Heart right ventricle (tissue), 16 donors: Measurements from ENCODE around the gene CYP4F8. TPM values are rescaled to one million over a fixed set of nuclear protein-coding genes. Genes with fewer than 3 reads are reported as not detected.
"Not testable (repeated sequence)": the region's sequence is repeated elsewhere in the genome, so short reads cannot be mapped to it uniquely, and the experiment has no call there.

Source experiments
- ATAC-seq, 8 donors: fragments of 200-7000 bp; cut with Tn5 transposase; one replicate each; pipeline ENCODE4 v1.9.1; 2020; ENCODE audit warnings: mild to moderate bottlenecking in 8 of 8, moderate library complexity in 8 of 8, moderate number of reproducible peaks in 1 of 8
- DNase-seq, 2 donors: peaks; one replicate each; pipeline ENCODE4 v3.0.0-alpha.2; 2020
- H3K27ac ChIP-seq, 10 donors: fragments of 200-600 bp; sonication (generic) in 2 of 10; one replicate each; pipeline versions ENCODE4 v1.5.0 to v1.8.0; 2020 to 2022; ENCODE audit warnings: mild to moderate bottlenecking in 3 of 10
- H3K27me3 ChIP-seq, 7 donors: fragments of 200-600 bp; one replicate each; pipeline ENCODE4 v1.8.0; 2021 to 2022; ENCODE audit warnings: mild to moderate bottlenecking in 2 of 7
- H3K36me3 ChIP-seq, 9 donors: fragments of 200-600 bp; sonication (generic) in 1 of 9; one replicate each; pipeline versions ENCODE4 v1.5.0 to v1.8.0; 2020 to 2022; ENCODE audit warnings: mild to moderate bottlenecking in 2 of 9
- H3K4me1 ChIP-seq, 9 donors: fragments of 200-600 bp; sonication (generic) in 1 of 9; one replicate each; pipeline versions ENCODE4 v1.5.0 to v1.8.0; 2020 to 2022; ENCODE audit warnings: mild to moderate bottlenecking in 4 of 9
- H3K4me3 ChIP-seq, 10 donors: fragments of 200-600 bp; sonication (generic) in 2 of 10; one replicate each; pipeline versions ENCODE4 v1.5.0 to v1.8.0; 2020 to 2022; ENCODE audit warnings: mild to moderate bottlenecking in 7 of 10, moderate library complexity in 2 of 10
- H3K9me3 ChIP-seq, 11 donors: fragments of 200-600 bp in 10 of 11; sonication (generic) in 2 of 11; one replicate each; pipeline versions ENCODE4 v1.5.0 to v1.8.0; 2013 to 2022; ENCODE audit warnings: mild to moderate bottlenecking in 2 of 11, control low read depth in 1 of 11, moderate library complexity in 1 of 11
- WGBS, 2 donors: extraction: QIAGEN DNeasy Blood & Tissue Kit; methylation state at CpG; one replicate each; pipeline ENCODE4 v1.1.7; 2013; ENCODE audit warnings: inconsistent platforms in 1 of 2; 5-methylcytosine and 5-hydroxymethylcytosine counted together
- intact Hi-C, 10 donors: fragments of 100-400 bp; cut with DNase I; formaldehyde crosslinking; loops; one replicate each; pipeline versions ENCODE4 v1.11.1 to v1.14.2; 2022
- polyA plus RNA-seq, 2 donors: library from polyadenylated mRNA; stranded (reverse); fragments of 200-250 nt; gene quantifications; one replicate each; pipeline ENCODE4 v1.2.3, GENCODE V29; 2013
- total RNA-seq, 10 donors: library from RNA; stranded (reverse); fragmentation: NEBNext Ultra II Directional in 3 of 10; extraction: Animal tissue kit (Norgen Biotek cat#: 25700) in 3 of 10; gene quantifications; one replicate each; pipeline versions ENCODE4 v1.2.1 to v1.2.4, GENCODE V29; 2021 to 2023
- TF ChIP-seq, protein P1 (sequence below), 9 donors: fragments of 200-600 bp; sonication (generic) in 2 of 9; IDR thresholded peaks; one replicate each; pipeline versions ENCODE4 v1.5.0 to v1.8.0; 2021 to 2022; ENCODE audit warnings: antibody characterized with exemption in 9 of 9, mild to moderate bottlenecking in 5 of 9, moderate library complexity in 1 of 9
- donor health status: Arrhythmogenic right ventricular cardiomyopathy.
- donor health status: ischemic (EF 13 %, LVEDD 7.1; RV severe dilation, severe dysfunction).
- donor health status: healthy with polysubstance abuse.
- donor health status: DM: no; HTN: yes; CAD: no.
- donor health status: DM: no; HTN: no; CAD: no.
- donor health status: ischemic (EF 25% LVEDD 6.9; RV normal size, moderate dysfunction).
- donor health status: ischemic (EF 25% LVEDD 5.7; RV mildly dilated, moderate dysfunction).
- donor health status: healthy.
- donor health status: DM: yes; HTN: yes; CAD: no.
- donor health status: Ischemic cardiomyopathy.
- donor health status: ischemic (EF 35%, LVEDD 5.7; RV mildly dilated, moderate dysfunction).
- donor health status: nonischemic (EF 11% LVEDD 7.7; RV severe dilation, severe dysfunction).
- donor health status: DM: yes; HTN: yes; CAD: no.
- donor health status: PGD.
- donor health status: ischemic (EF 29% LVEDD 5.4; RV normal size, mild dysfunction).
- donor health status: nonischemic (EF 23%, LVEDD 6.1; RV moderate dilation, normal function).

CYP4F8 gene
- total and polyA plus RNA-seq, 12 donors, result not detected

DNA sequence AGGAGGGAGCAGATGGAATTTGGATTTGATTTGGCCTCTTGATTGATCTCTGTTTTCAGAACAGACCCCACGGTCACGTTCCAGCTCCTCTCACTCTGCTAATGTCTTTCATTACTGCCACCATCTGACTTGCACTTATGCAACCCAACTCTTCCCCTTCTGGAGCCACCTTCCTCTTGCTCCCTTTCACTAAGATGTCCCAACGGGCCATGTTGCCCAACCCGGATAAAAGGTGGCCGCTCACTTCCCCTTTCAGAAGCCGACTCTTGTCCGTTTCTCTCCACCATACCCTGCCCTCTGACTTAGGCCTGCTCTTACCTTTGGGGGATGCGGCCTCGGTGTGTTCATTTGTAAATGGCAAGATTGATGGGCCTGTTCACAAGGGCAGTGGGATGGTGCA is 27.4 kb upstream of the CYP4F8 start:
- peaks cover 0 to 48% (median 30%) of the 10 kb centered on the region in 7 donors for H3K27me3 ChIP-seq

DNA sequence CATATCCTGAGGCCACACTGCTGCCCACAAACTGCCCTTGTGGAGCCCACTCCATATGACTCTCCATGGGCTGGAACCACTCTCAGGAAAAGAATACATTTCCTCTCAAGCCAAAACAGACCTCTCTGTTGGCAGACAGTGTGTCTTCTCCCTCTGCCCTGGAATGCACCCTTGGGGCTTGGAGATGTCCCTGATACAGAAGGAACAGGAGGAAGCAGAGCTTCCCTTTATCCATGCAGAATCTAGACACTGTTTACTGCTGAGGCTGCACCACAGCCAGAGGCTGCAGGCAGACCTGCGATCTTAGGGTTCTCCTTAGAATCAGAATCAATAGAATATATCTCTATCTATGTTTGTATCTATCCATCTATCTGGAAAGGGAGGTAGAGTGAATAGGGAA is 26.8 kb upstream of the CYP4F8 start:
- ATAC-seq (no peak), DNase-seq (no peak)
- intact Hi-C loops, result no loop called here
- Histone ChIP-seq H3K4me1 (peaks cover 0 to 14% (median 0%) of the 10 kb centered on the region in 9 donors), H3K4me3 (no peak overlapping the region), H3K36me3 (no peaks in the 10 kb centered on the region), H3K27ac (no peak overlapping the region), H3K9me3 (no peaks in the 10 kb centered on the region), H3K27me3 (peaks cover 0 to 44% (median 24%) of the 10 kb centered on the region in 7 donors)
- WGBS, 2 donors, result 59 to 85% methylated on average over 1 of the region's 1 CpG
- TF ChIP-seq, protein P1, sequence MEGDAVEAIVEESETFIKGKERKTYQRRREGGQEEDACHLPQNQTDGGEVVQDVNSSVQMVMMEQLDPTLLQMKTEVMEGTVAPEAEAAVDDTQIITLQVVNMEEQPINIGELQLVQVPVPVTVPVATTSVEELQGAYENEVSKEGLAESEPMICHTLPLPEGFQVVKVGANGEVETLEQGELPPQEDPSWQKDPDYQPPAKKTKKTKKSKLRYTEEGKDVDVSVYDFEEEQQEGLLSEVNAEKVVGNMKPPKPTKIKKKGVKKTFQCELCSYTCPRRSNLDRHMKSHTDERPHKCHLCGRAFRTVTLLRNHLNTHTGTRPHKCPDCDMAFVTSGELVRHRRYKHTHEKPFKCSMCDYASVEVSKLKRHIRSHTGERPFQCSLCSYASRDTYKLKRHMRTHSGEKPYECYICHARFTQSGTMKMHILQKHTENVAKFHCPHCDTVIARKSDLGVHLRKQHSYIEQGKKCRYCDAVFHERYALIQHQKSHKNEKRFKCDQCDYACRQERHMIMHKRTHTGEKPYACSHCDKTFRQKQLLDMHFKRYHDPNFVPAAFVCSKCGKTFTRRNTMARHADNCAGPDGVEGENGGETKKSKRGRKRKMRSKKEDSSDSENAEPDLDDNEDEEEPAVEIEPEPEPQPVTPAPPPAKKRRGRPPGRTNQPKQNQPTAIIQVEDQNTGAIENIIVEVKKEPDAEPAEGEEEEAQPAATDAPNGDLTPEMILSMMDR (IDR thresholded peaks at IDR 0.05), result no peak

More for the DNA sequence above, 27.4 kb upstream of the CYP4F8 start:
- WGBS, 2 donors, result 79 to 80% methylated on average over 9 of the region's 9 CpGs
- DNase-seq, result no peak
- Histone ChIP-seq H3K4me1 (peaks cover 0 to 14% (median 0%) of the 10 kb centered on the region in 9 donors), H3K9me3 (no peaks in the 10 kb centered on the region), H3K4me3 (no peak overlapping the region), H3K36me3 (no peaks in the 10 kb centered on the region), H3K27ac (no peak overlapping the region)
- intact Hi-C loops, result no loop called here
- peak in 1 of 8 donors; percentile 32 for ATAC-seq
- TF ChIP-seq, protein P1 (IDR thresholded peaks at IDR 0.05), result no peak

DNA sequence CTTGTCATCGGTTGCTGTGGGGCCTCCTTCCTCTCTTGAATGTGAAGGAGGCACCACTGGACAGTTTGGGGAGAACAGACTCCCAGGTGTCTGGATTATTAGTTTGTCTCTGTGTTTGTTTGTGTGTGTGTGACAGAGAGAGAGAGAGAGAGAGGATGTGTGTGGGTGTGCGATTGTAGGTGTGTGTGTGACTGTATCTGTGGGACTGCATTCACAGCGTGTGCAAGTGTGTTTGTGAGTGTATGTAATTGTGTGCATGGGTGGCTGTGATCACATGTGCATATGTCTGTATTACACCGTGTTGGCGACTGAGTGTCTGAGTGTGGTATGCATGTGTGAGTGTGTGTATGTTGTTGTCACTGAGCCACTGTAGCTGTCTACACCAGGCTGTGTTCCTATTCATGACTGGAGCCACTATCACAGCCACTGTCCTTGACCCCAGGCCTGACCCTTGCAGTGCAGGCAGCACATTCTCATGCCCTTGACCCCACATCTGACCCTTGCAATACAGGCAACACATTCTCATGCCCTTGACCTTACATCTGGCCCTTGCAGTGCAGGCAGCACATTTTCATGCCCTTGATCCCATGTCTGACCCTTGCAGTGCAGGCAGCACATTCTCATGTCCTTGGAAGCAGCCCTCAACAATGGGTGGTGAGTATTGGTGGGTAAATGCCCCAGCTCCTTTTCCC is 25.1 kb upstream of the CYP4F8 start:
- TF ChIP-seq, protein P1 (IDR thresholded peaks at IDR 0.05), result no peak
- DNase-seq (no peak), ATAC-seq (no peak)
- intact Hi-C loops, result no loop called here
- H3K27ac ChIP-seq, result no peak overlapping the region
- H3K27me3 ChIP-seq, result peaks cover 0 to 37% (median 11%) of the 10 kb centered on the region in 7 donors
- no peak overlapping the region for H3K4me3 ChIP-seq
- H3K36me3 ChIP-seq, result no peaks in the 10 kb centered on the region
- 67 to 89% methylated on average over 5 of the region's 5 CpGs for WGBS, 2 donors
- peaks cover 0 to 7% (median 0%) of the 10 kb centered on the region in 9 donors for H3K4me1 ChIP-seq
- no peaks in the 10 kb centered on the region for H3K9me3 ChIP-seq

DNA sequence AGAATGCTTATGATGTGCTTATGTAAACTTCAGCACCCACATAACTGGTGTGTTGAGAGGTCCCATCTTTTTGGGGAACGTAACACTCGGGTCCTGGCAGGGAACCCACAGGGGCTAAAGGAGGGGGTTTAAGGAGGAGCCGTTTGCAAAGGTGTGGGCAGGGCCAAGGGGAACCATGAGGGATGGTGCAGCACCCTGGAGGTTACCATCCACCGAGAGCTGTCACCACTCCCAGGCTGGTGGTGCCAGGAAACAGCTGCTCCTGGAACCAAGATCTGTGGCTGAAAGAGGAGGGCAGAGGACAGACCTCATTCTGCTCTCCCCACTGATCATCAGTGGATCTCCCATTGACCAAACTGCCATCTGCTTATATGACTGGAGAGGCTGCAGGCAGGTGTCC is 23.2 kb upstream of the CYP4F8 start:
- intact Hi-C loops, result no loop called here
- peaks cover 0 to 4% (median 0%) of the 10 kb centered on the region in 11 donors for H3K9me3 ChIP-seq
- 60 to 72% methylated on average over 4 of the region's 4 CpGs for WGBS, 2 donors
- peaks cover 0 to 7% (median 0%) of the 10 kb centered on the region in 9 donors for H3K4me1 ChIP-seq
- H3K27me3 ChIP-seq, result peaks cover 0 to 25% (median 7%) of the 10 kb centered on the region in 7 donors
- DNase-seq, result no peak
- H3K36me3 ChIP-seq, result no peaks in the 10 kb centered on the region
- H3K27ac ChIP-seq, result no peak overlapping the region
- TF ChIP-seq, protein P1 (IDR thresholded peaks at IDR 0.05), result no peak
- ATAC-seq, result no peak
- no peak overlapping the region for H3K4me3 ChIP-seq

DNA sequence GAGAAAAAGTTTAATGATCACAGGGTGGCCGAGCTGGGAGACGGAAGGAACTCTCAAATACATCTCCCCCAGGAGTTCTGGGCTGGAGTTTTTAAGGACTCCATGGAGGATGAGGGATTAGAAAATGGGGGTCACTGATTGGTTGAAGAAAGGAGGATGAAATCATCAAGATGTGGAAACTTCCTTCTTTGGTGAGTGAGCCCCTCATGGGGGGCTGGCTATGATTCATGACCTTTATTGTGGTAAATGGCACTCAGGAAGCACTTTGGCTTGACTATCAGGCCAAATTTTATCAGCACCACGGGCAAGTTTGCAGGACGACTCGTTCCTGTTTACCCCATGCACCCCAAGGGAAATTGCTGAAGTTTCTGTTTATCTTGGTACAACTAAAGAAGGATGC is 22.5 kb upstream of the CYP4F8 start:
- H3K27me3 ChIP-seq, result peaks cover 0 to 19% (median 6%) of the 10 kb centered on the region in 7 donors
- DNase-seq, H3K9me3 ChIP-seq, intact Hi-C loops, H3K4me3 ChIP-seq, H3K36me3 ChIP-seq, H3K27ac ChIP-seq, H3K4me1 ChIP-seq, ATAC-seq: not testable (repeated sequence)
- WGBS, 2 donors, result 23 to 27% methylated on average over 3 to 5 of the region's 5 CpGs

DNA sequence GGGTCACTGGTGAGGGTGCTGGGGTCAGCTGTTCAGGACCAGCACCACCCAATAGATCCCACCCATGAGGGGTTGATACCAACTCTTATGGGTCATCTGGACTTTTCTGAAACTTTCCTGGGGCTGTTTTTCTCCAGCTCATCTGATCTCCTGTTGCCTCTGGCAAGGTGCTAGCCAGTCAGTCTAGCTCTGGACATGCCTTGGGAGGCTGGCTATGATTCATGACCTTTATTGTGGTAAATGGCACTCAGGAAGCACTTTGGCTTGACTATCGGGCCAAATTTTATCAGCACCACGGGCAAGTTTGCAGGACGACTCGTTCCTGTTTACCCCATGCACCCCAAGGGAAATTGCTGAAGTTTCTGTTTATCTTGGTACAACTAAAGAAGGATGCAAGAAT is 21.3 kb upstream of the CYP4F8 start:
- DNase-seq, H3K27ac ChIP-seq, H3K4me3 ChIP-seq, H3K4me1 ChIP-seq, H3K36me3 ChIP-seq, intact Hi-C loops: not testable (repeated sequence)
- peaks cover 0 to 19% (median 6%) of the 10 kb centered on the region in 7 donors for H3K27me3 ChIP-seq
- H3K9me3 ChIP-seq, result peaks cover 0 to 13% (median 0%) of the 10 kb centered on the region in 11 donors
- 32 to 73% methylated on average over 2 to 4 of the region's 4 CpGs for WGBS, 2 donors
- ATAC-seq, result peak in 3 of 8 donors; percentile 44 to 71 (median 45)
